ENCODE data around the gene FCMR.

The FCMR gene

DNA sequence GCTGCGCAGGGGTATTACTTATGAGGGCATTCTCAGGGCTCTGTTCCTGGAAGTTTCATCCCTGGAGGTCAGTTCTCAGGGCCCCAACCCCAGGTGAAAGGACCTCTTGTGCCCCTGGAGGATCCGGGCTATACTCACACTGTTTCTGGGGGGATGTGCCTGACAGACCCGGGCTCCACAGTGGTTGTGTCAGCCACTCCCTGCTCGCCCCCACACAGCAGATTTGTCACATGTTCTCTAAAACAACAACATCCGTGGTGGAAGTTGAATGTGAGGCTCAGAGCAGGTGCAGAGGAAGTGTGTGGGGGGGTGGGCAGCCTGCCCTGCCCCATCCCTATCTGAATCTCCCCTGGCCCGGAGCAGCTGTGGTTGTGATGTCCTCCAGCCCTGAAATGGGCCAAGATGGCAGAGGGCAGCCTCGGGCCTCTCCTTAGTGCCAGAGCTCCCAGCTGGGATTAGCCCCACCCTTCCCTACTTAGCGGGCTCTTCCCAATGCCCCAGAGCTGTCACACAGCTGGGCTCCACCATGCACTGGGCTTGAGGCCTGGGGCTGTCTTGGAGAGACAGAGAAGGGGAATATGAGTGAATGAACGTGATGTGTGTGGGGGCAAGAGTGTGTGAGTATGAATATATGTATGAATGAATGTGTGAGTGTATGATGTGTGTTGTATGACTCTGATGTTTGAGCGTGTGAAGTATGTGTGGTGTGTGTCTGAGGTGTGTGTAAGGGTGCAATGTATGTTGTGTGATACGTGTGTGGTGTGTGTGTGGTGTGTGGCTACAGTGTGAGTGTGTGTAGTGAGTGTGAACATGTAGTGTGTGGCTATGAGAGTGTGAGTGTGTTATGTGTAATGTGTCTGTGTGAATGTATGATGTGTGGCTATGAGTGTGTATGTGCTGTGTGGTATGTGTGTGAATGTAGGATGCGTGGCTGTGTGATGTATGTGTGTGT is 1.5 kb upstream of the FCMR start:
- no peak for DNase-seq

DNA sequence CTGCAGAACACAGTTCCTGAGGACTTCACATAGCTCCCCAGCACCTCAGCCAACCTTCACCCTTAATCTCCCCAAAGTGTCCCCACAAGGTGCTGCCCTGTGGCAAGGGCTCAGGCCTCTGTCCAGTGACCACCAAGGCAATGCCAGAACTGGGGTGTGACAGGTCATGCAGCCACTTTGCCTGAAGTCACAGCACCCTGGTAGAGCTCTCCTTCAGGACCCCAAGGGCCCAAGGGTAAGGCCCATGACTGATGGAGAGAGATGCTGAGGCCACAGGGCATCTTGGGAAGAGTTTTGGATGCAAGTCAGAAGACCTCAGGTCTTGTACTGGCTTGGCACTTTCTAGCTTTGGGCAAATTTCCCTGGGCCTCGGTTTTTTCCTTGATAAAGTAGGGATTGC is 783 bp upstream of the FCMR start:
- DNase-seq: no peak

DNA sequence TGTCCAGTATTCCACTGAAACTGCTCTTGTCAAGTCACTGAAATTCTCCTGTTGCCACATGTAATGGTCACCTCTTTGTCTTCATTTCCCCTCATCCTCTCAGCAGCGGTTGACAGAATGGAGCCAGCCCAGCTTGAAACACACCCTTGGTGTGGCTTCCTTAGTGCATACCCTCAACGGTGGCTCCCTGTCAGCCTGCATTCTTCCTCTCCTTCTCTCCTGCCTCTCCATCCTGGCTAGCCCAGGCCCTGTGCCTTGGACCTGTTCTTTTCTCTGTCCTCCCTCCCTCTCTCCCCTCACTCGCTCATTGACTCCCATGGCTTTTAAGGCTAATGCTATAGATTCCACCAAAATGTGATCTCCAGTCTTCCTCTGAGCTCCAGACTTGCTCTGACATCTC is 3.7 kb downstream of the FCMR start:
- DNase-seq: no peak

DNA sequence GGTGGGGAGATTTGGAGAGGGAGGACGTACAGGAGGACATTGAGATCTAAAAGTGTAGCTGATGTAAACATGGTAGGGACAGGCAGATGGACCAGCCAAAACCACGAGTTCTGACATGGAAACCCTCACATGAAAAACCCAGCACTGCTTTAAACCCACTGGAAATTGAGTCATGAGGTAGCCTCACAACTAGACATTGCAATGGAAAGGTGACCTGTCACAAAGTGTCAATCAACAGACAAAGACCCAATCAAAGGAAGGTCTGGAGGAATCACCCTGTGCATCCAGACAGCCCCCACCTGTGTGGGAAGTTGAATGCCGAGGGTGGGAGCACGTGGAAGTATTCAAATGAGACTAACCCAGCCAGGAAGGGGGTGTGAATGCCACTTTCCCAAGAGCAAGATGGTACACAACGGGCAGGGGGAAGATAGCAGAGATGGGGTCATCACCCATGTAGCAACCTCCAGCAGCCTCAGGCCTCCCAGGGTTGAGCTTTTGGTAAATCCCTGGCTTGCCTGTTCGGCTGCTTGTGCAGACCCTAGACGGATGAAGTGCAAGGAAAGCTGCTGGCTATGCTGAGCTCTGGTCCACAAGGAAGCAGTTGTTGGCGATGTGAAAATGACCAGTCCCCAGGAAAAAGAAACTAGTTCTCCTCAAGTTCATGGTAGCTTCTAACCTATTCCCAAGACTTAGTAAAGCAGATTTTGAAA is 5.6 kb downstream of the FCMR start:
- no peak for DNase-seq

DNA sequence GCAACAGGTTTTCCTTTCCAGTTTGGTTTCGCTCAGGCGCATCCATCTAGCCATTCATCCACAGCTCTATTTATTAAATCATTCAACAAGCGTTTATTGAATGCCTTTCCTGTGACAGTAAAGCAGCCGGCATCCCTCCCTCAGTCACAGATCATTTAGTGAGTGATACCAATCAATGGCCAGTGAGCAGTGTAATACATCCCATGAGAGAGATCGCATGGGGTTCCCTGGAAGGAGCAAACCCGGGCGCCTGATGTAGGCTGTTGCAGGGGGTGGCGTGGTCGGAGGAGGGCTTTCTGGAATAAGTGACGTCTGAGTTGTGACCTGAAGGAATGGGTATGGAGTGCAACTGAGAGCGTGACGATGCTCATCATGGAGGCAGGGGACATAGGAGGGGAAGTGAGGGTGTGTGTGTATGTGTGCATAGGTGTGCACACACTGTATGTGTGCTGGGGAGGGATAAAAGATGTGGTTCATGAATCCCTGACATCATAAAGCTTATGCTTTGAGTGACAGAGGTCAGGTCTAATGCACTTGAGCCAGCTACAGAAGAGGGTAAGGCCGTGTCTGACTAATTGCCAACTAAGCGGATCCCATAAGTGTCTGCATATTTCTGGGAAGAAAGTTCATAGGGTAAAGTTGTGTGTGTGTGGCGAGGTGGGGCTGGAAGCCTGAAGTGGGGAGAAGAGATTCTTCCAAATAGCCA is 6.6 kb downstream of the FCMR start:
- no peak for DNase-seq

DNA sequence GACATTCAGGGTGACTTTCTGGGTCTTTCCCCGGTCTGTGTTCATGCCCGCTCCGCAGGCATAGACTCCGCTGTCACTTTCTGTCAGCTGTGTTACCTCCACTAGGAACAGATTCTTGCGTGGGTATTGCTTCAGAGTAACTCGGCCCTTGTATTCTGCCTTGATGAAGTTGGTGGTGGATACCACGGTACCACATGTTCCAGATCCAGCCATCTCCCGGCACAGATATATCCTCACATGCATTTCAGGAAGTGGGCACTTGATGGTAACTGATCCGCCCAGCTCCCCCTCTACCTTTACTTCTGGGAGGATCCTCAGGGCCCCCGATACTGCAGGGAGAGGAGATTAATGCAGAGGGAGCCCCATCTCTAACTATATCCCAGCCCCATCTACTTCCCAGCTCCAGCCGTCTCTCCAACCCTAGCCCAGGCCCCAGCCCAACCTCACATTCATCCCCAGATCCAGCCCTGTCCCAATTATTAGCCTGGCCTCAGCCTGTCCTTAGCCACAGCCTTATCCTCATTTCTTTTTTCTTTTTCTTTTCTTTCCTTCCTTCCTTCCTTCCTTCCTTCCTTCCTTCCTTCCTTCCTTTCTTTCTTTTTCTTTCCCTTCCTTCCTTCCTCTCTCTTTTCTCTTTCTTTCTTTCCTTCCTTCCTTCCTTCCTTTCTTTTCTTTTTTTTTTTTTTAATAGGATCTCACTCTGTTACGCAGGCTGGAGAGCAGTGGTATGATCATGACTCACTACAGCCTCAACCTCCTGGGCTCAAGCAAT is 7.8 kb downstream of the FCMR start:
- no peak for DNase-seq

DNA sequence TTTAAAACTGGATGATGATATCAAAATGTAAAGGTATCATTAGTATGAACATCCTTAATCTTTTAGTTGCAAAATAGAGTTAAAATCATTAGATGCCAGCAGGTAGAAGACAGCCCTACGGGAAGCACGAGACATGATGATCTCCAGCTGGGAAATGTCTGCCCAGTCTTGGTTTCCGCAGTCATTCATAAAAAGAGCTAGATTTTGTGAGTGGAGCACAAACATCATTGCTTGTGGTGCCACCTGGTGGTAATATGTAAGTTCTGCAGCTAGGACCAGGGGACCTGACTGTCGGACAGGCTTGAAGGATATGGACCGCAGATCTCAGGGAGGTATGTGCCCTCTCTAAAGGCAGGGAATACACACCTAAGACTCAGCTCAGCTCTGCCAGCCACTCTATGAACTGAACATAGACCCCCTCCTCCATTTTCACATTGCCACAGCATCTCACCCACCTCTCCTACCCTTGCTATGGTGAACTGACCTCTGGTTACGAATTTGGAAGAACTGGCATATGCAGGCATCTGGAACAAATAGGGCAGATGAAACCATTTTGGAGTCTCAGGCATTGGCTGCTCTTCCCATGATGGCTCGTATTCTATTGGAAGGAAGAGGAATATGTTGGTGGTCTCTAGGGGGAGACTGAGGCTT is 9.2 kb downstream of the FCMR start:
- peak; percentile 32 for DNase-seq

DNA sequence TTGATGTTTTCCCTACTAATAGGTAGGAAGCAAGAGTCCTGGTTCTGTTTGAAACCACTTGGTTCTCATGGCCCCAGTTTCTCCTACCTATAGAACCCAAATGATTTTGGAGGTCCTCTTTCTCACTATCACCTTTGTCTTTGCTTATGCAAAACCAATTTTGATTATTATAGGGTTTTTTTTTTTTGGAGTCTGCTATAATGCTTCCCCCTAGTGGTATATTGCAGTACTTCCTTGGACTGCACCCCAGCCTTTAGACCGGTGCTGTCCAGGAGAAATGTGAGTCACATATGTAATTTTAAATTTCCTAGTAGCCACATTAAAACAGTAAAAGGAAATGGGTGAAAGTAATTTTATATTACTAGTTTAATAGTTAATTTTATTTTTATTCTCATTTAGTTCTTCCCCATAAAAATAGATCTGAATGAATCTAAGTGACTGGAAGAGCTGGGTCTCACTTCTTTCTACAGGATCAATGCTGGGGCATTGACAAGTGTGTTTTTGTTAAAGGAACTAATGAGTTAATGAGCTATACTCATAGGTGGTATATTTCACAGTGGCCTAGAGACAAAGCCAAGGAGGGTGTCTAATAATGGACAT is 10.6 kb downstream of the FCMR start:
- peak; percentile 2 for DNase-seq

DNA sequence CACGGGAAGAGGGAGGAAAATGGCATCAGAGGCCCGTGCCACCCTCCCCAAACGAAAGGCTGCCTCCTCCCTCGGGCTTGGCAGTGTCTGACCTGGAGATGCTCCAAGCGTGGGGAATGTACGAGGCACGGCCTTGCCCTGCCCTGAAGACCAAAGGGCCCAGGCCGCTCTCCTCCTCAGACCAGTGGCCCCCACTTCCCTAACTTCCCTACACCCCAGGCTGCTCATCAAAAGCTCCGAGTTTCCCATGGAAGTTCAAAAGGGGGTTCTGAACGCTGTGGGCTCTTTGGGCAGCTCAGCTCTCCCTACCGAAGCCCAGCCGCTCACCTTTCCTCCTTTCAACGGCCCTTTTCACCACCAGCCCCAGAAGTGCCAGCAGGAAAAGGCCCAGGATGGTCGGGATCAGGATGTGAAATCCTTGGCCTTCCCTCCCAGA is 11.8 kb downstream of the FCMR start:
- no peak for DNase-seq

DNA sequence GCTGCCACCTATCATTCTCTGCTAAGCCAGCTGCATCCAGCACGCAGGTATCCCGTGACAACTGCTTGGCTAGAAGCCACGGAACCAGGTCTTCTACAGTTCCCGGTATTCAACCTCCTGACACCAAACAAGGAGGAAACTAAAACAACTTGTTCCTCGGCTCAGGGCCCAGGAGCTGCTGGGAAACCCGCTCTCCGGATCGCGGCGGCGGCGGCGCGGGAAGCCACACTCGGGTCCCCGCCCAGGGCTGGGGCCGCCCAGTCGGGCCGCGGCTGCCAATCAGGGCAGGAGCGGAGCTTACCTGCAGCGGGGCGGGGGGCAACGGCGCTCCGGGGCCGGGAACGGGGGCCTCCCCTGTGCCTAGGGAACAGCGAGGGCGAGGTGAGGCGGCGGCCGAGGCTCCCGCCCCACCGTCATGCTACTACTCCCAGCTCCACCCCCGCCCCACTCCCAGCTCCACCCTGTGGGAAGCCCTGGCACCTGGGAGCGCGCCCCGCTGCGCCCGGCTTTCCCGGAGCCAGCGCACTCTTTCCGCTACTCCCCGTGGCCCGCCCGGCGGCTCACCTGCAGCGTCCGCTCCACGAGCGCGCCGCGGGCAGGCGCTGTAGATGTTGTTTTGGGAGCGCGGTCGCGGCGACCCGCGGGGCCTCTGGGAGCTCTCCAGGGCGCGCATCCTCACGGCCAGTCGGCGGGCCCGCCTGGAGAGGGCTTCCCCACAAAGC is 12.4 kb downstream of the FCMR start:
- peak; percentile 12 for DNase-seq

DNA sequence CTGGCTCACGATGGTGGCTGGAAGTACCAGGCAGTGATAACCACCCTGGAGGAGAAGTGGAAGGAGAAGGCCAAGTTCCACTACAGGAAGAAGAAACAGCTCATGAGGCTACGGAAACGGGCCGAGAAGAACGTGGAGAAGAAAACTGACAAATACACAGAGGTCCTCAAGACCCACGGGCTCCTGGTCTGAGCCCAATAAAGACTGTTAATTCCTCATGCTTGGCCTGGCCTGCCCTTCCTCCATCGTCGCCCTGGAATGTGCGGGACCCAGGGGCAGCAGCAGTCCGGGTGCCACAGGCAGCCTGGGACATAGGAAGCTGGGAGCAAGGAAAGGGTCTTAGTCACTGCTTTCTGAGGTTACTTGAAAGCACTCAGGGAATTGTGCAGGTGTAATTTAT is 13.7 kb downstream of the FCMR start:
- DNase-seq: no peak

DNA sequence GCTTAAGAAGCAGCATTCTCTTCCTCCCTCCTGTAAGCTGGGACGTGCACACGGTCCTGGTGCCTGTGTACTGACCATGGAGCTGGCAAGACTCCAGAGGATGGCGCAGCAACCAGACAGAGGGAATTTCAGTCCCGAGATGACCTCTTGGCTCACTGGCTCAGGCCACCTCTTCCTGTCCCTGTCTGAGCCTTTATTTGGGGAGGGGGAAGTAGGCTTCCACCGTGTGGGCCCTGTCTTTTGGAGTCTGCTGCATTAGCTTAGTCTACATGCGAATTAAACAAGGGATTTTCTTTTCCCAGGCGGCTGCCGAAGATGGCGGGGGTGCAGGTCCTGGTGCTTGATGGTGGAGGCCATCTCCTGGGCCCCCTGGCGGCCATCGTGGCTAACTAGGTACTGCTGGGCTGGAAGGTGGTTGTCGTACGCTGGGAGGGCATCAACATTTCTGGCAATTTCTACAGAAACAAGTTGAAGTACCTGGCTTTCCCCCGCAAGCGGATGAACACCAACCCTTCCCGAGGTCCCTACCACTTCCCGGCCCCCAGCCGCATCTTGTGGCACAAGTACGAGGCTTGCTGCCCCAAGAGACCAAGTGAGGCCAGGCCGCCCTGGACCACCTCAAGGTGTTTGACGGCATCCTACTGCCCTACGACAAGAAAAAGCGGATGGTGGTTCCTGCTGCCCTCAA is 14.3 kb downstream of the FCMR start:
- DNase-seq: no peak

DNA sequence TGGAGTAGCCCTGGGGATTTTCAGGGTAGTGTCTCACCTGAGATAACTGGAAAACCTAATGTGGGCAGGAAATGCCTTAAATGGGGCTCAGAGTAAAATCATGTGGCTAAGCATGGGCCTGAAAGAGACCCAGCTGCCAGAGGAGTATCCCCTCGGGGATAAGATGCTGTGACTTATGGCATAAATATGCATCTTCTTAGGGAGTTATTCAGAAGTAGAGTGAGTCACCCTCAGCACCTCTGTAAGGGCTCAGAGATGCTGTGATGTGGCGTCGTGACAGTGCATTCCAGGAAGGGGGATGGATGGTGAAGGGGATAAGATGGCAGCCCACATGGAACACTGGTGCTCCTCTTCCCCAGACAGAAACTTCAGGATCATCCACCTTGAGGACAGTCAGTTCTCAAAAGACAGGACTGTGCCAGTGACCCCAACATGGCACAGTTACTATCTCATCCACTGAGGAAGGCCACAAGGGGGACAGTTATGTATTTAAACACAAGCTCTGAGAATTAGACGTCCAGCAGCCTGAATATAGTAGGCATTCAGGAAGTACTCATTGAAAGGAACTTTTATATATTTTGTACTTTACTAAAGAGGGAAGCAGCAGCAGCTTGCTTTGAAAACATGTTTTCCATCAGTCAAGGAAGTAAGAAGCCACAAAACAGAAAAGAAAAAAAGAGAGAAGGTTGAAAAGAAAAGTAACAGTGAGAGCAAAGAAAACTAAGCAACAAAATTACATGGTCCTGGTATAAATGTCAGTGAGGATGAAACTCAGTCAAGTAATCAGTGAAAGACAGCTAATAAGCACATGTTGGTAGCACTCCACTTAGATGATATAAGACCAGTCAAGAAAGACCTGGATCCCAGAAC is 16.2 kb downstream of the FCMR start:
- DNase-seq: no peak

DNA sequence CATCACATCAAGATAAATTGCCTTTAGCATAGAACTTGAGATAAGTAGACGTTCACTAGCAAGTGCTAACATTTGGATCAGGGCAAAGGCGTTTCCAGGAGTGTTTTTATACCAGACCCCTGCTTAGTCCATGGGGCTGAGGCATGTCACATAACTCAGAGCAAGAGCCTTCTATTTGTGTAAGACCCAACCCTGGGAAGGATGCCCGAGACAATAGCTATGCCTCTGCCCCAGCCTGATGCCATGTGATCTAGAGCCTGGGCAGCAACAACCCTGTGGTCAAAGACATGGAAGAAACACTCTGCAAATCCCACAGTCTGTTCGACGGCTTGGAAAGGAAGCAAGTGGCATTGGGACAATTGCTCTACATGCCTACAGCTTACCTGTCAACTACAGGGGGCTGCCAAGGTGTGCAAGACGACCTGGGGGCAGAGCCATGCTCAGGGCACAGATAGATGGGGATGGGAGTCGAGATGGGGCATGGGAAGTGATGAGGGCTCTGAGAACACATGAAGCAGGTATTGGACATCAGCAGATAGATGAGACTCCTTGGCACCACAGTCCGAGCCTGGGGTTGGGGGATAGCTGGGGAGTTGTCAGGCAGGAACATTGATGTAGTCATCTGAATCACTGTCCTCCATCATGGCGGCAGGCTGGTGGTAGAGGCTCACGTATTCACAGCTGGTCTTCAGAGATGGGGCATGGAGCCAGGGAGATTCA is 17.2 kb downstream of the FCMR start:
- DNase-seq: no peak

DNA sequence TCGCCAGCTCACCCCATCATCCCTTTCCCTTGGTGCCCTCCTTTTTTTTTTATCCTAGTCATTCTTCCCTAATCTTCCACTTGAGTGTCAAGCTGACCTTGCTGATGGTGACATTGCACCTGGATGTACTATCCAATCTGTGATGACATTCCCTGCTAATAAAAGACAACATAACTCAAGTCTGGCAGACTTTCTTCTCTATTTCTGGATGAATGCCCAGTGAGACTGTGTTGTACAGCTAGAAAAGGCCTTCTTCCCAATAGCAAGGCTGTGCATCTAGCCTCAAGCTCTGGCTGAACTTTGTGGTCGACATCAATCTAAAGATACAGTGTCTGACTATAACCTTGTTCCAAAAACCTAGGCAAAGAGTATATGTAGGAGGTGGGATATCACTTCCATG is 18.1 kb downstream of the FCMR start:
- DNase-seq: no peak

DNA sequence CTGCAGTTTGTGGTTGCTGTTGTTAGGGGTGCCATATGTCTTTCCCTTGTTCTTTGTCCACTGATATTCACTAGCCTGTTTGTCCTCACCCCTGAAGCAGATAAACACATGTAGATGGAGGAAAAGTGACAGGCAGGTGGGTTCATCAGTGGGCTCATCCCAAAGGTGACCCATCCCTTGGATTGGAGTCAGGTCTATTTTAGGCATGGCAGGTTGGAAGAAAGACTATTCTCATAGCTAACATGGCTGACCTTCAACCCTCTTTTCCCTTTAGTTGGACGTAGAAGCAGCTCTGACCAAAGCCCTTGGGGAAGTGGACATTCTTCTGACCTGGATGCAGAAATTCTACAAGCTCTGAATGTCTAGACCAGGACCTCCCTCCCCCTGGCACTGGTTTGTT is 19.0 kb downstream of the FCMR start:
- DNase-seq: no peak

DNA sequence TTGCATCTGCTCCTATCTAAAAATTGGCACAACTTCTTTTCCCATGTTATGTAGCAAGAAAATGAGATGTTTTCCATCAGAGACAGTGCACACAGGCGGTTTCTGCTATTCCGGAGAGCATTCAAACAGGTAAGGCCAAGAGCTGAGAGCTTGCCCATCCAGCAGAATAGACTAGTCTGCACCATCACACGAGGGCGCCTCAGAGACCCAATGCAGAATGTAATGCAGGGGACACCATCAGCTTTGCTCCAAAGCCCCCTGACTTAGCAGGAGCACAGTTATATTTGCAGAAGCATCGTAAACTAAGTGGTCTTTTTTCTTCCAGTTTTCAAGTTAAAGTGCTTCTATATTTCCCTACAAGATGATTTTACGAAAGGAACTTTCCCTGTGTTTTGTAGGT is 19.8 kb downstream of the FCMR start:
- DNase-seq: no peak

DNA sequence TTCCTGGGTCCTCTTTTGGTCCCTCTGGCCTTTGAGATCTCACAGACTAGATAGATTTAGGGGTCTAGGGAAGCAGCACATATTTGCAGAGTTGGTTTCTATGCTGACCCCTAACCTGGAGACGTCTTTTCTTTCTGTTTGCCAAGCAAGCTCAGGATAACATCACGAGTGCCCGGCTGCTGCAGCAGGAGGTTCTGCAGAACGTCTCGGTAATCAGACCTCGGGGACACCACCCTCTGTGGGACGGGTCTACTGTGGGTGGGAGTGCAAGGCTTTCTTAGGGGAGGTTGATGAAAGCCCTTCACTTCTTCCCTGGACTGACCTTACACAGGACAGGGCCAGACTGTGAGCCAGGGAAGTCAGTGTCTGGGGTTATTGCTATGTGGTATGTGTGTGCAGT is 21.6 kb downstream of the FCMR start:
- no peak for DNase-seq

DNA sequence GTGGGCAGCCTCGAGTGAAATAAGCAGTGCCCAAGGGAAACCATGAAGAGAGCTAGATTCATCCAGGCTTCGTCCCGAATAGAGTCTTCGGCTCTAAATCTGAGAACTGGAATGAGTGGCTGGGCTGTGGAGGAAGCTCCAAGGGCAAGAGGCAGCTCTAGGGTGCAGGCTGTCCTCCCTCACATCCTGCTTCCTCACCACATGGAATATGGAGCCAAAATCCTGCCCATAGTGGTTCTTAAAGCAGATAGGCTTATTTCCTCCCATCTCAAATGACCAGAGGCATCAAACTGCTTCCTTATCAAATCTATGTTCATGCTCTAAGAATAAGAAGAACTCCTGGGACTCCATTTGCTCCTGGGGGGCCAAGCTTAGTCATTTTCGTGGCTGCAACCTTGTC is 22.0 kb downstream of the FCMR start:
- no peak for DNase-seq
